ENCODE results near the gene CA11.

DNA sequence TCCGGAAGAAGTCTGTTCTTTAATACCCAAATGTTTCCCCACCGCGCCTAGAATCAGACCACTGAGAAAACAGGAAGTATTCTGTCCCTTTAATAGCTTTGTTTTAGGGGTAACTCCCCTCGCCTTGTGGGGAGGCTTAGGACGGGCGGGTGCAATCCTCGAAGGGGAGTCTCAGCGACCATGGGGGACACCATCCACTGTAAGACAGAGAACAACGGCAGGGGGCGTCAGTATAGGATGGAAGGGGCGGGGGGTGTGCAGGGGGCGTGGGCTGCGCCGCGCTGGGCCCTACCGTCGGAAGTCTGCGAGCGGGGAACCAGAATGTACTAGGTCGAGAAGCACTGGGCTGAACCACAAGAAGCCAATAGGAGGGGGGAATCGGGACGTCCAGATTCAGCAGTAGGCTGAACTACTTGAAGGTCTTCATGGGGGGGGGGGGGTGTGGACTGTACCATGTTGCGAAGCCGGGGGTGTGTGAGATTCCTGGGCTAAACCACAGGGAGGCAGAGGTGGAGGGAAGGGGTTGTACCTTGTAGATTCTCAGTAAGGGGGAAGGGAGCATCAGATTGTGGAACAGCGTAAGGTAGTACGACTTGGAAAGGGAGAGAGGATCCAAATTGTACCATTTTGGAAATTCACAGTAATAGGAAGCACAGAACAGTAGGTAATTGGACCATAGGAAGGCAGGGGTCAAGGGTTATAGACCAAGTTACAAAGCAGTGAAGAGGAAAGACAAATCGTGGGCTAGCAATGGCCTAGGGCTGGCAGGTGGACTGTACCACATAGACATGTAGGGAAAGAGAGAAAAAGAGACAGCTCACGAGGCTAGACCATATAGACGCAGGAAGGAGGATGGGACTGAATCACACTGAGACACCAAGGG lies 7.8 kb downstream of the CA11 start:
- TF ChIP-seq POLR2A (IDR thresholded peaks at IDR 0.05; ENCODE audit: low read depth, low read length), result no peak; the same call in 1 of the 2 replicates
- no peak for TF ChIP-seq POLR2AphosphoS5 (IDR thresholded peaks at IDR 0.05; ENCODE audit: low read depth, low read length)
- peak; percentile 54; the same call in 1 of the 2 replicates for TF ChIP-seq TAF1 (IDR thresholded peaks at IDR 0.05; ENCODE audit: low read depth, low read length)
- TF ChIP-seq SPI1 (IDR thresholded peaks at IDR 0.05; ENCODE audit: low read depth, low read length), result no peak
- peak; percentile 16; the same call in 1 of the 2 replicates for TF ChIP-seq POU2F2 (IDR thresholded peaks at IDR 0.05; ENCODE audit: low read depth, low read length)
- TF ChIP-seq PAX5 (IDR thresholded peaks at IDR 0.05; ENCODE audit: insufficient read depth, low read length, severe bottlenecking), result no peak

All from GM12891 (cell line).